HepG2 (cell line): ENCODE data around the gene STX5.
"Not testable (repeated sequence)": the region's sequence is repeated elsewhere in the genome, so short reads cannot be mapped to it uniquely, and the experiment has no call there.

Experiments used
- CREB1 ChIP-seq, 2 experiments: fragments of 450-650 bp in 1 of 2; IDR thresholded peaks; 2 replicates each; pipeline ENCODE4 v1.6.1; 2016 to 2017; ENCODE audit warnings: control low read depth in 1 of 2, mild to moderate bottlenecking in 1 of 2, missing compliant biosample characterization in 1 of 2, missing genetic modification characterization in 1 of 2
- ELF3 ChIP-seq: IDR thresholded peaks from 2 replicates; pipeline ENCODE4 v1.6.1; 2016; ENCODE audit warnings: missing genetic modification reagents, missing compliant biosample characterization
- ESRRA ChIP-seq: sonication (generic); formaldehyde crosslinking; IDR thresholded peaks from 2 replicates; pipeline ENCODE4 v1.5.1; 2020; ENCODE audit warnings: mild to moderate bottlenecking, low read depth, missing genetic modification reagents
- HNF4G ChIP-seq, 2 experiments: sonication (generic) in 1 of 2; formaldehyde crosslinking in 1 of 2; IDR thresholded peaks; 2 replicates each; pipeline versions ENCODE4 v1.4.0 to v1.6.1; 2011 to 2020; ENCODE audit warnings: borderline replicate concordance in 2 of 2, low read depth in 2 of 2, mild to moderate bottlenecking in 2 of 2, low read length in 1 of 2, missing genetic modification reagents in 1 of 2, moderate library complexity in 1 of 2
- MXI1 ChIP-seq: IDR thresholded peaks from 3 replicates; pipeline ENCODE4 v1.6.1; 2012; ENCODE audit warnings: low read depth, low read length, inconsistent platforms, borderline replicate concordance
- NBN ChIP-seq: fragments of 450-650 bp; conservative IDR thresholded peaks from 2 replicates; pipeline ENCODE4 v1.6.1; 2017
- NFRKB ChIP-seq: fragments of 450-650 bp; IDR thresholded peaks from 2 replicates; pipeline ENCODE4 v1.6.1; 2017
- POLR2A ChIP-seq, 2 experiments: IDR thresholded peaks; 2 replicates each; pipeline ENCODE4 v1.6.1; 2011; ENCODE audit warnings: low read depth in 2 of 2, low read length in 2 of 2, mild to moderate bottlenecking in 1 of 2, moderate library complexity in 1 of 2; ENCODE audit not compliant: insufficient read depth in 1 of 2
- ZZZ3 ChIP-seq: sonication (generic); formaldehyde crosslinking; IDR thresholded peaks from 2 replicates; pipeline ENCODE4 v1.4.0; 2020; ENCODE audit warnings: missing genetic modification reagents, mild to moderate bottlenecking, borderline replicate concordance
- TF ChIP-seq, protein P1 (sequence below): sonication (generic); formaldehyde crosslinking; IDR thresholded peaks from 2 replicates; pipeline ENCODE4 v1.5.0; 2020; ENCODE audit warnings: mild to moderate bottlenecking, missing genetic modification reagents
- TF ChIP-seq, protein P2 (sequence below): sonication (generic); formaldehyde crosslinking; IDR thresholded peaks from 2 replicates; pipeline ENCODE4 v1.5.0; 2020; ENCODE audit warnings: mild to moderate bottlenecking, missing genetic modification reagents, moderate library complexity
- TF ChIP-seq, protein P3 (sequence below): sonication (generic); formaldehyde crosslinking; IDR thresholded peaks from 2 replicates; pipeline ENCODE4 v1.4.0; 2020; ENCODE audit warnings: missing genetic modification reagents
- TF ChIP-seq, protein P4 (sequence below): IDR thresholded peaks from 2 replicates; pipeline ENCODE4 v1.6.1; 2016

DNA sequence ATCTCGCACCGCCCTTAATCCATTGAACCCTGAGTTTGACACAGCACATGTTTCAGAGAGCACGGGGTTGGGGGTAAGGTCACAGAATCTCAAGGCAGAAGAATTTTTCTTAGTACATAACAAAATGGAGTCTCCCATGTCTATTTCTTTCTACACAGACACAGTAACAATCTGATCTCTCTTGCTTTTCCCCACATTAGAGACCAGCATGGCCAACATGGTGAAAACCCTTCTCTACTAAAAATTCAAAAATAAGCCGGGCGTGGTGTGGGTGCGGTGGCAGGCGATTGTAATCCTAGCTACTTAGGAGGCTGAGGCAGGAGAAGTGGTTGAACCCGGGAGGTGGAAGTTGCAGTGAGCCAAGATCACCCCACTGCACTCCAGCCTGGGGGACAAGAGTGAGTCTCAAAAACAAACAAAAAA is 27.4 kb upstream of the STX5 start:
- TF ChIP-seq ESRRA (CRISPR knock-in tag); HNF4G (IDR thresholded peaks at IDR 0.05; ENCODE audit: borderline replicate concordance, low read depth, low read length); HNF4G (CRISPR knock-in tag; IDR thresholded peaks at IDR 0.05; ENCODE audit: borderline replicate concordance, low read depth); ZZZ3 (CRISPR knock-in tag); NBN; CREB1 (IDR thresholded peaks at IDR 0.05); CREB1 (CRISPR knock-in tag; IDR thresholded peaks at IDR 0.05); NFRKB; MXI1; ELF3 (CRISPR knock-in tag); POLR2A (IDR thresholded peaks at IDR 0.05; ENCODE audit: insufficient read depth in 1 of 2, low read depth in 2 of 2, low read length in 2 of 2): not testable (repeated sequence)
- TF ChIP-seq, protein P1, sequence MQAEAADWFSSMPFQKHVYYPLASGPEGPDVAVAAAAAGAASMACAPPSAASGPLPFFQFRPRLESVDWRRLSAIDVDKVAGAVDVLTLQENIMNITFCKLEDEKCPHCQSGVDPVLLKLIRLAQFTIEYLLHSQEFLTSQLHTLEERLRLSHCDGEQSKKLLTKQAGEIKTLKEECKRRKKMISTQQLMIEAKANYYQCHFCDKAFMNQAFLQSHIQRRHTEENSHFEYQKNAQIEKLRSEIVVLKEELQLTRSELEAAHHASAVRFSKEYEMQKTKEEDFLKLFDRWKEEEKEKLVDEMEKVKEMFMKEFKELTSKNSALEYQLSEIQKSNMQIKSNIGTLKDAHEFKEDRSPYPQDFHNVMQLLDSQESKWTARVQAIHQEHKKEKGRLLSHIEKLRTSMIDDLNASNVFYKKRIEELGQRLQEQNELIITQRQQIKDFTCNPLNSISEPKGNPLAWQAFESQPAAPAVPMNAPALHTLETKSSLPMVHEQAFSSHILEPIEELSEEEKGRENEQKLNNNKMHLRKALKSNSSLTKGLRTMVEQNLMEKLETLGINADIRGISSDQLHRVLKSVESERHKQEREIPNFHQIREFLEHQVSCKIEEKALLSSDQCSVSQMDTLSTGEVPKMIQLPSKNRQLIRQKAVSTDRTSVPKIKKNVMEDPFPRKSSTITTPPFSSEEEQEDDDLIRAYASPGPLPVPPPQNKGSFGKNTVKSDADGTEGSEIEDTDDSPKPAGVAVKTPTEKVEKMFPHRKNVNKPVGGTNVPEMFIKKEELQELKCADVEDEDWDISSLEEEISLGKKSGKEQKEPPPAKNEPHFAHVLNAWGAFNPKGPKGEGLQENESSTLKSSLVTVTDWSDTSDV, result not testable (repeated sequence)
- TF ChIP-seq, protein P2, sequence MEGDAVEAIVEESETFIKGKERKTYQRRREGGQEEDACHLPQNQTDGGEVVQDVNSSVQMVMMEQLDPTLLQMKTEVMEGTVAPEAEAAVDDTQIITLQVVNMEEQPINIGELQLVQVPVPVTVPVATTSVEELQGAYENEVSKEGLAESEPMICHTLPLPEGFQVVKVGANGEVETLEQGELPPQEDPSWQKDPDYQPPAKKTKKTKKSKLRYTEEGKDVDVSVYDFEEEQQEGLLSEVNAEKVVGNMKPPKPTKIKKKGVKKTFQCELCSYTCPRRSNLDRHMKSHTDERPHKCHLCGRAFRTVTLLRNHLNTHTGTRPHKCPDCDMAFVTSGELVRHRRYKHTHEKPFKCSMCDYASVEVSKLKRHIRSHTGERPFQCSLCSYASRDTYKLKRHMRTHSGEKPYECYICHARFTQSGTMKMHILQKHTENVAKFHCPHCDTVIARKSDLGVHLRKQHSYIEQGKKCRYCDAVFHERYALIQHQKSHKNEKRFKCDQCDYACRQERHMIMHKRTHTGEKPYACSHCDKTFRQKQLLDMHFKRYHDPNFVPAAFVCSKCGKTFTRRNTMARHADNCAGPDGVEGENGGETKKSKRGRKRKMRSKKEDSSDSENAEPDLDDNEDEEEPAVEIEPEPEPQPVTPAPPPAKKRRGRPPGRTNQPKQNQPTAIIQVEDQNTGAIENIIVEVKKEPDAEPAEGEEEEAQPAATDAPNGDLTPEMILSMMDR, result not testable (repeated sequence)
- TF ChIP-seq, protein P3, sequence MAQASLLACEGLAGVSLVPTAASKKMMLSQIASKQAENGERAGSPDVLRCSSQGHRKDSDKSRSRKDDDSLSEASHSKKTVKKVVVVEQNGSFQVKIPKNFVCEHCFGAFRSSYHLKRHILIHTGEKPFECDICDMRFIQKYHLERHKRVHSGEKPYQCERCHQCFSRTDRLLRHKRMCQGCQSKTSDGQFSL (CRISPR knock-in tag), result not testable (repeated sequence)
- TF ChIP-seq, protein P4, sequence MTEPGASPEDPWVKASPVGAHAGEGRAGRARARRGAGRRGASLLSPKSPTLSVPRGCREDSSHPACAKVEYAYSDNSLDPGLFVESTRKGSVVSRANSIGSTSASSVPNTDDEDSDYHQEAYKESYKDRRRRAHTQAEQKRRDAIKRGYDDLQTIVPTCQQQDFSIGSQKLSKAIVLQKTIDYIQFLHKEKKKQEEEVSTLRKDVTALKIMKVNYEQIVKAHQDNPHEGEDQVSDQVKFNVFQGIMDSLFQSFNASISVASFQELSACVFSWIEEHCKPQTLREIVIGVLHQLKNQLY (CRISPR knock-in tag), result not testable (repeated sequence)
